DOHH2 (cell line): ENCODE measurements around the gene USP28.
A peak's percentile ranks its signal among the peaks of the same experiment; 100 is the strongest.

ENCODE experiments used
- H3F3A ChIP-seq: fragments of 200-600 bp; sonication (generic), shearing (Covaris generic); 2 replicates; pipeline ENCODE4 v1.6.0; 2016; ENCODE audit warnings: antibody characterized with exemption, mild to moderate bottlenecking; ENCODE audit not compliant: control insufficient read depth, insufficient read depth
- H3K27ac ChIP-seq: fragments of 200-600 bp; sonication (generic); 2 replicates; pipeline ENCODE4 v1.5.1; 2014; ENCODE audit warnings: low read depth, mild to moderate bottlenecking, low read length, moderate library complexity
- H3K27me3 ChIP-seq: fragments of 200-600 bp; sonication (generic); 2 replicates; pipeline ENCODE4 v1.6.1; 2014; ENCODE audit warnings: mild to moderate bottlenecking, low read length, mixed read lengths; ENCODE audit not compliant: control insufficient read depth
- H3K36me3 ChIP-seq: fragments of 200-600 bp; sonication (generic); 2 replicates; pipeline ENCODE4 v1.6.1; 2014; ENCODE audit warnings: mild to moderate bottlenecking, low read length, moderate library complexity, mixed read lengths; ENCODE audit not compliant: control insufficient read depth
- H3K4me1 ChIP-seq: fragments of 200-600 bp; sonication (generic); 2 replicates; pipeline ENCODE4 v1.6.1; 2014; ENCODE audit warnings: mild to moderate bottlenecking, low read length, mixed read lengths; ENCODE audit not compliant: control insufficient read depth
- H3K4me2 ChIP-seq: fragments of 200-600 bp; sonication (generic); 2 replicates; pipeline ENCODE4 v1.6.0; 2014; ENCODE audit warnings: mild to moderate bottlenecking, low read length, moderate library complexity
- H3K4me3 ChIP-seq: fragments of 200-600 bp; sonication (generic); 2 replicates; pipeline ENCODE4 v1.5.1; 2014; ENCODE audit warnings: mild to moderate bottlenecking, low read length, mixed read lengths
- H3K79me2 ChIP-seq: fragments of 200-600 bp; sonication (generic); 2 replicates; pipeline ENCODE4 v1.6.1; 2014; ENCODE audit warnings: mild to moderate bottlenecking, low read length, mixed read lengths; ENCODE audit not compliant: control insufficient read depth
- H3K9me2 ChIP-seq: fragments of 200-600 bp; sonication (generic); replicated peaks from 2 replicates; pipeline ENCODE4 v1.6.1; 2014; ENCODE audit warnings: mild to moderate bottlenecking, low read length, mixed read lengths; ENCODE audit not compliant: control insufficient read depth
- H3K9me3 ChIP-seq: fragments of 200-600 bp; sonication (generic); 2 replicates; pipeline ENCODE4 v1.6.1; 2014; ENCODE audit warnings: antibody characterized with exemption, low read length, mixed read lengths; ENCODE audit not compliant: control insufficient read depth, insufficient read depth
- H4K20me1 ChIP-seq: fragments of 200-600 bp; sonication (generic); 2 replicates; pipeline ENCODE4 v1.6.0; 2014; ENCODE audit warnings: low read depth, mild to moderate bottlenecking, antibody characterized with exemption, low read length, moderate library complexity; ENCODE audit not compliant: control insufficient read depth, insufficient read depth
- CTCF ChIP-seq: fragments of 200-600 bp; sonication (generic); IDR thresholded peaks from one replicate; pipeline ENCODE4 v1.5.1; 2014; ENCODE audit warnings: antibody characterized with exemption, mild to moderate bottlenecking, low read depth, low read length; ENCODE audit not compliant: poor library complexity, severe bottlenecking
- EZH2phosphoT487 ChIP-seq: fragments of 200-600 bp; sonication (generic); IDR thresholded peaks from 2 replicates; pipeline ENCODE4 v1.6.1; 2017; ENCODE audit warnings: borderline replicate concordance, mild to moderate bottlenecking, antibody characterized with exemption, low read length, moderate library complexity, mixed read lengths

Gene USP28

GRCh38 chr11:113779496-113779895, 95.9 kb downstream of the USP28 start, which contains the start of gene CLDN25:
Gene CLDN25, plus strand, starts transcription at chr11:113779796. Its CDS starts 0 bp downstream, at chr11:113779796.
- H3K9me3 ChIP-seq, result no peaks in the 10 kb centered on the region
- H3K4me2 ChIP-seq, result no peak within 1 kb of the TSS
- no peaks in the 10 kb centered on the region for H4K20me1 ChIP-seq
- H3F3A ChIP-seq, result no peaks in the 10 kb centered on the region
- H3K79me2 ChIP-seq, result no peaks in the 10 kb centered on the region
- no peaks in the 10 kb centered on the region for H3K36me3 ChIP-seq
- peaks cover 15% of the 10 kb centered on the region; the same call in 1 of the 2 replicates for H3K27me3 ChIP-seq
- H3K9me2 ChIP-seq, result no peaks in the 10 kb centered on the region
- TF ChIP-seq CTCF (no peak), EZH2phosphoT487 (no peak)
- H3K4me3 ChIP-seq, result no peak within 1 kb of the TSS
- H3K27ac ChIP-seq, result no peak within 1 kb of the TSS
- H3K4me1 ChIP-seq, result peaks cover 3% of the 10 kb centered on the region

GRCh38 chr11:113778111-113778910, 97.1 kb downstream of the USP28 start:
- H3F3A ChIP-seq, result no peaks in the 10 kb centered on the region
- TF ChIP-seq EZH2phosphoT487 (no peak), CTCF (no peak)
- no peak overlapping the region for H3K27ac ChIP-seq
- H3K27me3 ChIP-seq, result peaks cover 15% of the 10 kb centered on the region; the same call in 1 of the 2 replicates
- H3K79me2 ChIP-seq, result peaks cover 3% of the 10 kb centered on the region
- H3K36me3 ChIP-seq, result no peaks in the 10 kb centered on the region
- no peak overlapping the region for H3K4me3 ChIP-seq
- no peaks in the 10 kb centered on the region for H3K9me3 ChIP-seq
- H3K4me2 ChIP-seq, result no peak overlapping the region
- no peaks in the 10 kb centered on the region for H4K20me1 ChIP-seq
- peaks cover 8% of the 10 kb centered on the region for H3K4me1 ChIP-seq
- H3K9me2 ChIP-seq, result no peaks in the 10 kb centered on the region

- Histone ChIP-seq H3K9me3 (no peaks in the 10 kb centered on the region), H3K4me2 (peak overlapping the region; percentile 67), H3K9me2 (no peaks in the 10 kb centered on the region), H3F3A (no peaks in the 10 kb centered on the region), H3K4me1 (peaks cover 16% of the 10 kb centered on the region), H3K27me3 (peaks cover 3% of the 10 kb centered on the region; the same call in 1 of the 2 replicates), H3K36me3 (peaks cover 12% of the 10 kb centered on the region; the same call in 1 of the 2 replicates), H4K20me1 (no peaks in the 10 kb centered on the region), H3K4me3 (peak overlapping the region; percentile 77), H3K27ac (peak overlapping the region; percentile 47; the same call in 1 of the 2 replicates), H3K79me2 (peaks cover 30% of the 10 kb centered on the region)
- TF ChIP-seq CTCF (no peak), EZH2phosphoT487 (no peak)
Measured at GRCh38 chr11:113774174-113774503, 101.2 kb downstream of the USP28 start.
